ENCODE data around the gene EGFLAM.

The EGFLAM gene

DNA sequence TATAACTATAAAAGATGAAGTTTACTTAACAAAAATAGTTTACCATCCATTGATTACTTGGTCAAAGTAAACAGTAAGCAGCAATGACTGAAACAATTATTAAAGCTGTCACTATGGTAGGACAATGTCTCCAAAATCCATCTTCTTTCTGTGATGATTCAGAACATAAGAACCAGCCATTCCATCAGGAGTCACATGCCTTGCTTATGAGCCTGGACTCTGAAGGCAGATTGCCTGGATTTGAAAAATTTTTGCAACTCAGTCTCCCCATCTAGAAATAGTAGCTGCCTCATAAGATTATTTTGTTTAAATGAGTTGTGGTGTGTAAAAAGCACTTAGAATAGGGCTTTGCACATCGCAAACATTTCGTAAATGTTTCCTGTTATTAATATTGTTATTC lies 161.9 kb downstream of the EGFLAM start:
- no peak for DNase-seq
- TF ChIP-seq, protein P1, sequence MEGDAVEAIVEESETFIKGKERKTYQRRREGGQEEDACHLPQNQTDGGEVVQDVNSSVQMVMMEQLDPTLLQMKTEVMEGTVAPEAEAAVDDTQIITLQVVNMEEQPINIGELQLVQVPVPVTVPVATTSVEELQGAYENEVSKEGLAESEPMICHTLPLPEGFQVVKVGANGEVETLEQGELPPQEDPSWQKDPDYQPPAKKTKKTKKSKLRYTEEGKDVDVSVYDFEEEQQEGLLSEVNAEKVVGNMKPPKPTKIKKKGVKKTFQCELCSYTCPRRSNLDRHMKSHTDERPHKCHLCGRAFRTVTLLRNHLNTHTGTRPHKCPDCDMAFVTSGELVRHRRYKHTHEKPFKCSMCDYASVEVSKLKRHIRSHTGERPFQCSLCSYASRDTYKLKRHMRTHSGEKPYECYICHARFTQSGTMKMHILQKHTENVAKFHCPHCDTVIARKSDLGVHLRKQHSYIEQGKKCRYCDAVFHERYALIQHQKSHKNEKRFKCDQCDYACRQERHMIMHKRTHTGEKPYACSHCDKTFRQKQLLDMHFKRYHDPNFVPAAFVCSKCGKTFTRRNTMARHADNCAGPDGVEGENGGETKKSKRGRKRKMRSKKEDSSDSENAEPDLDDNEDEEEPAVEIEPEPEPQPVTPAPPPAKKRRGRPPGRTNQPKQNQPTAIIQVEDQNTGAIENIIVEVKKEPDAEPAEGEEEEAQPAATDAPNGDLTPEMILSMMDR (IDR thresholded peaks at IDR 0.05; ENCODE audit: low read depth, low read length), result no peak
- Histone ChIP-seq H3K4me3 (ENCODE audit: low read depth, low read length) (no peak overlapping the region), H3K9me3 (no peaks in the 10 kb centered on the region), H3K4me1 (peaks cover 5% of the 10 kb centered on the region), H3K27me3 (no peaks in the 10 kb centered on the region), H3K36me3 (no peaks in the 10 kb centered on the region)

DNA sequence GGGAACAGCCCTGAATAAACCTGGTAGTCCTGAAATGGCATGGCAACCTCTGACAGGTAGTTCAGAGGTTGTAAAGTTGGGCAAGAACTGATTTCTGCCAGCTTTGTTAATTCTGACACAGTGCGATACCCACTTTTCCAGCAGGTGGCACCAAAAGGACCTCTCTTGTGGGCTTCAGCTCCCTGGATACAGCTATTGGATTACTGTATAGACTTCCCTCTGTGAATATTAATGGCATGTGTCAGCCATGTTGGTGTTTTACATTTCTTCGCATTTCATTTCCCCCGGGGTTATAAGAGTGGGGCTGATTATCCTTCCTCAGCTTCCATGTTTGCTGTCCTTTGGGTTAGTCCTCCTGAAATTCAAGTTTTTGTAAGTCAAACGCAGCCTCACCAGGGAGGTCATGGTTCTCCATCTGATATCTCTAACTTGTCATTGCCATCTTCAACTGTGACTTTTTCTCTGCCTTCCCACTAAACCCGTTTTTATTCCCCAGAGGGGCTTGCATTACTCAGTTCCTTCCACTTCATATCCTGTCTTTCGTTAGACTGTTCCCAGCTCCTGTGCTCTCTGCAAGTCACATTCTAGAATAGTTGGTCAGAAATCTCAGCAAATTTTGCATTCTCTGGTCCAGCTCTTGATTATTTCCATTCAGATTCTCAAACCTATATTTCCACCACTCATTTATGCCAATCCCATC lies 162.5 kb downstream of the EGFLAM start:
- H3K4me3 ChIP-seq (ENCODE audit: low read depth, low read length), result no peak overlapping the region
- H3K27me3 ChIP-seq, result no peaks in the 10 kb centered on the region
- no peaks in the 10 kb centered on the region for H3K9me3 ChIP-seq
- peaks cover 5% of the 10 kb centered on the region for H3K4me1 ChIP-seq
- TF ChIP-seq, protein P1 (IDR thresholded peaks at IDR 0.05; ENCODE audit: low read depth, low read length), result peak; percentile 90
- H3K36me3 ChIP-seq, result no peaks in the 10 kb centered on the region
- peak; percentile 73 for DNase-seq

DNA sequence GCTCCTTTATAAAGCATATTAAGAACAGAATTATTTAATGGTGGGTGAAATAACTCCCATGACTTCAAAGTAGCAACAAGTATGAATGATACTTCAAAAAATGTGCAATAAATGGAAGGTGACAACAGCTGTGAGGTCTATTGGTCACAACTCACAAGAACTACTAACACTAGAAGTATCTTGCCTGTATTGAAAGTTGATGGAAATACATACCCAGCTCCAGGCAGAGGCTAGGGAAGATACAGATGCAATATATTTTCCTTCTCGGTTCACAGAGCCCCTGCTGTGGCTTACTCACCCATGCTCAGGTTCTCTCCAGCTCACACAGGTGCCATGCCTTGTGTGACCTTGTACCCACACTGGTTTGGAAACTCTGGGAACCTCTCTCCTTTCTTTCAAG lies 164.3 kb downstream of the EGFLAM start:
- no peak overlapping the region for H3K4me3 ChIP-seq (ENCODE audit: low read depth, low read length)
- no peak for DNase-seq
- peaks cover 5% of the 10 kb centered on the region for H3K4me1 ChIP-seq
- TF ChIP-seq, protein P1 (IDR thresholded peaks at IDR 0.05; ENCODE audit: low read depth, low read length), result no peak
- no peaks in the 10 kb centered on the region for H3K9me3 ChIP-seq
- H3K36me3 ChIP-seq, result no peaks in the 10 kb centered on the region
- no peaks in the 10 kb centered on the region for H3K27me3 ChIP-seq

DNA sequence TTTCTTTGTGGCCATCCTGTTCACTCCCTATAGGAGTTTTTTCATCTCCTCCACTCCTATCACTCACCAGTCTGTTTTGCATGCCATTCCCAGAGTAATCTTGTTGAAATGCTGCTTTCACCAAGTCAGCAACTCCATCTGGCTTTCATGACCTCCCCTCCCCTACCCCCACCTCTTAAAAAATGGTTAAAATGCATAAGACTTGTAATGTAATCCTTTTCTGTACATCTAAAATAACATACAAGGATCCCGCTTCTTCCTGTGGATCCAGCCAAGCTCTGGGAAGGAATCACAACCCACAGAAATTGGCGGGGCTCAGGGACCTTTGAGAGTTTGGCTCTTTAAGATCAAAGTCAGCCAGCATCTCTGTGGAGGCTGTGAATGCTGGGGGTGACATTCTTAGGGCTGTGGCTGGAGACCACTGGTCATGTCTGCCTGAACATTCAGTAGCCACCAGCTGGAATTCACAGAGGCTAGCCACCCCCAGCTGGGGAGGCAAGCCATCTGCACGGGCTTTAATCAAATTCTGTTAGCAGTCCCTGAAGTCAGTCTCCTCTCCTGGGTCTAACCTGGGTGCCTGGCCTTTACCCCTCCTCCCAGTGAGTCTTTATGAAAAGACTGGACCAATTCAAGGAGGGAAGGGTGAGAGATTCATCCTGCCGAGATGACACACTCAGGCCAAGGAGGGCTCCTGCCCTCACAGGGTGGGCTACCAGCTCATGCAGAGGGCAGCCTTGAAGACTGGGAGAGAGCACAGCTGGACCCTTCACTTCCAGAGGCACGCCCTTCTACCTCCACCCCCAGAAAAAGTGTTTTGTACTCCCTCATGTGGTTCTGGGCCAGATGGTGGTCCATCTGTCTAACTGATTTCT lies 165.2 kb downstream of the EGFLAM start:
- DNase-seq, result peak; percentile 31
- H3K4me3 ChIP-seq (ENCODE audit: low read depth, low read length), result no peak overlapping the region
- TF ChIP-seq, protein P1 (IDR thresholded peaks at IDR 0.05; ENCODE audit: low read depth, low read length), result no peak
- H3K4me1 ChIP-seq, result peaks cover 5% of the 10 kb centered on the region
- H3K27me3 ChIP-seq, result no peaks in the 10 kb centered on the region
- H3K9me3 ChIP-seq, result no peaks in the 10 kb centered on the region
- H3K36me3 ChIP-seq, result no peaks in the 10 kb centered on the region

DNA sequence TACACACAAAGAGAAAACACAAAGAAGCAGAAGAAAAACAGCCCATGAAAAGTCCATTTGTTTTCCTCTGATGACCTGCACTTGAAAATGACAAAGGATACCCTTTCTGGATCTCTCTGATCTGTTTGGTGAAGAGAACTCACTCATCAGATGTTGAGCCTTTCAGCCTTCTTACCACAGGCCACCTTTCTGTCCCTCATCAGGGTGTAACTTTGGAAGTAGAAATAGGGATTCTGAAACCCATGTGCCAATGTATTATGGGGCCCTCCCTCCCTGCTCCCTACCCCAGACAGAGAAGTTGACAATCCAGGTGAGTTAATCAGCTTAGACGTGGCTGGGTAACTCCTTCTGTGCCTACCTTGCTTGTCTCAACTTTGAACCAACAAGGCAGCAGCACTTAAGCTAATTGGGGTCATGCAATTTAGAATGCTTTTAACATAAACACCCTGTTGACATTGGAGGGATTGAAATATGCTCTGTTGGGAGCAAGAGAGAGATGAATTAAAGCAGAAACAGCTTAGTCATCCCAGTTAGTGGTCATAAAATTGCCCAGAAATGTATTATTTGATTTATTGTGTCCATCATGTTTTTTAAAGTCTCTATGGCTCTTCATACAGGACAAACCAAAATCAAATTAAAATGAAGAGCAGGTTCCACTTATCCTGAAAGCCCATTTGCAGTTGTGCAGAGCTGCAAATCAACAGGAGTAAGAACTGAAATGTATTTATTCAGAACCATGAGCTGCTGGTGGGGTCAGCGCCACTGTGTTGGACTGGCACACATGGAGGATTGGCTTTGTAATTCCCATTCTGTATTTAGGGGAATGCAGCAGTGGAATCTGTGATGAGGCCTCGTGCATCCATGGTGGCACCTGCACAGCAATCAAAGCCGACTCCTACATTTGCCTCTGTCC lies 166.0 kb downstream of the EGFLAM start:
- no peaks in the 10 kb centered on the region for H3K36me3 ChIP-seq
- TF ChIP-seq, protein P1 (IDR thresholded peaks at IDR 0.05; ENCODE audit: low read depth, low read length), result no peak
- no peak for DNase-seq

More for the DNA sequence above, 166.0 kb downstream of the EGFLAM start:
- H3K4me1 ChIP-seq, result peaks cover 5% of the 10 kb centered on the region
- no peak overlapping the region for H3K4me3 ChIP-seq (ENCODE audit: low read depth, low read length)
- H3K27me3 ChIP-seq, result no peaks in the 10 kb centered on the region
- no peaks in the 10 kb centered on the region for H3K9me3 ChIP-seq
